Mammary epithelial cell (primary cell): Measurements from ENCODE around the gene MB21D2.

ENCODE experiments used
- CTCF ChIP-seq, 2 donors: IDR thresholded peaks in 1 of 2; conservative IDR thresholded peaks in 1 of 2; 2 replicates each; pipeline ENCODE4 v1.5.1; 2011 to 2012; ENCODE audit warnings: inconsistent platforms in 2 of 2, low read length in 2 of 2, mild to moderate bottlenecking in 2 of 2, control low read depth in 1 of 2, low read depth in 1 of 2; ENCODE audit not compliant: insufficient read depth in 1 of 2; ENCODE audit errors: extremely low read depth in 1 of 2
- EZH2 ChIP-seq: IDR thresholded peaks from 2 replicates; pipeline ENCODE4 v1.6.1; 2012; ENCODE audit warnings: low read length, inconsistent platforms, borderline replicate concordance

GRCh38 chr3:192889679-192890078, 28.0 kb downstream of the MB21D2 start:
- no peak for TF ChIP-seq CTCF (conservative IDR thresholded peaks at IDR 0.05 in 1 of 2, IDR thresholded peaks at IDR 0.05 in 1 of 2; ENCODE audit: extremely low read depth in 1 of 2, insufficient read depth in 1 of 2, low read depth in 1 of 2, low read length in 2 of 2)
- no peak for TF ChIP-seq EZH2
